HG03280 (cell line): Measurements from ENCODE around the gene PAX7.
"Not testable (repeated sequence)": the region's sequence is repeated elsewhere in the genome, so short reads cannot be mapped to it uniquely, and the experiment has no call there.

Experiments
- ATAC-seq: cut with Tn5 transposase; IDR thresholded peaks from one replicate; pipeline ENCODE4 v1.9.1; 2021; ENCODE audit warnings: mild to moderate bottlenecking, moderate library complexity; ENCODE audit not compliant: unreplicated experiment

PAX7 gene

GRCh38 chr1:18748435-18748834 is 117.8 kb downstream of the PAX7 start:
- ATAC-seq: no peak

GRCh38 chr1:18749569-18749968 is 118.9 kb downstream of the PAX7 start:
- no peak for ATAC-seq

GRCh38 chr1:18750600-18750999 is 120.0 kb downstream of the PAX7 start:
- ATAC-seq: no peak

- no peak for ATAC-seq
Observed at GRCh38 chr1:18751425-18751824, 120.8 kb downstream of the PAX7 start.

GRCh38 chr1:18752409-18752808 is 121.8 kb downstream of the PAX7 start:
- ATAC-seq: no peak

- no peak for ATAC-seq
Observed at GRCh38 chr1:18760156-18760555, 129.5 kb downstream of the PAX7 start.

- ATAC-seq: no peak
Observed at GRCh38 chr1:18761948-18762840, 131.5 kb downstream of the PAX7 start.

GRCh38 chr1:18764362-18764761 is 133.7 kb downstream of the PAX7 start:
- no peak for ATAC-seq

- ATAC-seq: no peak
Observed at GRCh38 chr1:18765725-18766124, 135.1 kb downstream of the PAX7 start.

- no peak for ATAC-seq
Observed at GRCh38 chr1:18766328-18766727, 135.7 kb downstream of the PAX7 start.

GRCh38 chr1:18767576-18767975 is 136.9 kb downstream of the PAX7 start:
- not testable (repeated sequence) for ATAC-seq

- no peak for ATAC-seq
Observed at GRCh38 chr1:18768086-18768485, 137.4 kb downstream of the PAX7 start.

GRCh38 chr1:18769140-18769539 is 138.5 kb downstream of the PAX7 start:
- ATAC-seq: no peak

- ATAC-seq: no peak
Observed at GRCh38 chr1:18770799-18771198, 140.2 kb downstream of the PAX7 start.

- no peak for ATAC-seq
Observed at GRCh38 chr1:18773753-18774152, 143.1 kb downstream of the PAX7 start.

GRCh38 chr1:18775341-18775740 is 144.7 kb downstream of the PAX7 start:
- ATAC-seq: no peak

- no peak for ATAC-seq
Observed at GRCh38 chr1:18776777-18777176, 146.1 kb downstream of the PAX7 start.

- ATAC-seq: no peak
Observed at GRCh38 chr1:18778437-18778836, 147.8 kb downstream of the PAX7 start.

- no peak for ATAC-seq
Observed at GRCh38 chr1:18781031-18781430, 150.4 kb downstream of the PAX7 start.

GRCh38 chr1:18783705-18784481 is 153.2 kb downstream of the PAX7 start:
- ATAC-seq: no peak

- ATAC-seq: no peak
Observed at GRCh38 chr1:18784482-18784831, 153.8 kb downstream of the PAX7 start.

GRCh38 chr1:18786149-18786548 is 155.5 kb downstream of the PAX7 start:
- no peak for ATAC-seq
